A673 (cell line): Measurements from ENCODE around the gene SLC25A21. TPM values are rescaled to one million over a fixed set of nuclear protein-coding genes. Genes with fewer than 3 reads are reported as not detected.

Experiments used
- BruUV-seq: library from RNA; stranded (reverse); fragments of 400-500 nt; replicated peaks from 2 replicates; lab custom pipeline; 2021; lab: Mats Ljungman, UMichigan
- CTCF ChIA-PET: fragments of 300-600 bp; sonication (Branson Sonifier 250); formaldehyde crosslinking; loops from one replicate; lab custom pipeline; 2022; ENCODE audit warnings: antibody characterized with exemption; lab: Charles Lee
- POLR2A ChIA-PET: fragments of 300-600 bp; sonication (Branson Sonifier 250); formaldehyde crosslinking; loops from one replicate; lab custom pipeline; 2022; ENCODE audit warnings: antibody characterized with exemption; ENCODE audit not compliant: low non-redundant PET; lab: Charles Lee
- DNase-seq: peaks from one replicate; pipeline ENCODE4 v3.0.0-alpha.2; 2015; ENCODE audit warnings: low spot score
- H3K27ac ChIP-seq: fragments of 200-600 bp; sonication (generic); 2 replicates; pipeline ENCODE4 v1.5.1; 2016; ENCODE audit warnings: mixed run types, low read depth, mild to moderate bottlenecking, mixed read lengths, antibody characterized with exemption, low read length; ENCODE audit not compliant: poor library complexity, severe bottlenecking
- H3K27me3 ChIP-seq: fragments of 200-600 bp; sonication (generic); replicated peaks from 2 replicates; pipeline ENCODE4 v1.6.1; 2017; ENCODE audit warnings: mixed run types, low read depth, mild to moderate bottlenecking, mixed read lengths, antibody characterized with exemption, low read length; ENCODE audit not compliant: insufficient read depth, poor library complexity
- H3K36me3 ChIP-seq: fragments of 200-600 bp; sonication (generic); 2 replicates; pipeline ENCODE4 v1.6.1; 2016; ENCODE audit warnings: mixed run types, mild to moderate bottlenecking, mixed read lengths, antibody characterized with exemption, low read length; ENCODE audit not compliant: insufficient read depth, poor library complexity, severe bottlenecking
- H3K4me1 ChIP-seq: fragments of 200-600 bp; sonication (generic); 2 replicates; pipeline ENCODE4 v1.6.1; 2017; ENCODE audit warnings: mixed run types, mild to moderate bottlenecking, mixed read lengths, antibody characterized with exemption, low read length; ENCODE audit not compliant: insufficient read depth, poor library complexity, severe bottlenecking
- H3K4me3 ChIP-seq: fragments of 200-600 bp; sonication (generic); 2 replicates; pipeline ENCODE4 v1.5.1; 2016; ENCODE audit warnings: low read depth, mixed run types, mild to moderate bottlenecking, mixed read lengths, low read length; ENCODE audit not compliant: poor library complexity, severe bottlenecking
- H3K9me3 ChIP-seq: fragments of 200-600 bp; sonication (generic); 2 replicates; pipeline ENCODE4 v1.6.1; 2016; ENCODE audit warnings: mixed run types, low read depth, mild to moderate bottlenecking, mixed read lengths, antibody characterized with exemption, low read length; ENCODE audit not compliant: poor library complexity, severe bottlenecking
- CTCF ChIP-seq: fragments of 300-800, 200-600 bp; sonication (generic); conservative IDR thresholded peaks from 2 replicates; pipeline ENCODE4 v1.5.1; 2017; ENCODE audit warnings: low read depth, mild to moderate bottlenecking, antibody characterized with exemption, low read length, moderate library complexity, mixed read lengths
- EZH2 ChIP-seq: fragments of 200-600 bp; sonication (generic); IDR thresholded peaks from 2 replicates; pipeline ENCODE4 v1.6.1; 2017; ENCODE audit warnings: borderline replicate concordance, low read depth, mild to moderate bottlenecking, mixed read lengths, antibody characterized with exemption, low read length; ENCODE audit not compliant: poor library complexity, severe bottlenecking
- intact Hi-C: fragments of 100-400 bp; cut with micrococcal nuclease; formaldehyde crosslinking; loops from one replicate; pipeline ENCODE4 v1.10.0; 2022; ENCODE audit not compliant: unreplicated experiment
- total RNA-seq: library from RNA; stranded (reverse); gene quantifications from 2 replicates; pipeline ENCODE4 v1.2.3, GENCODE V29; 2021

Gene SLC25A21
- total RNA-seq, 1 experiment from 2014 or later: 4.7 TPM

- no TSS peak for BruUV-seq
- TF ChIP-seq CTCF: no peak
- no peak for TF ChIP-seq EZH2
- peak; percentile 26 for DNase-seq
- Histone ChIP-seq H3K36me3 (no peaks in the 10 kb centered on the region), H3K9me3 (no peaks in the 10 kb centered on the region), H3K4me1 (peaks cover 9% of the 10 kb centered on the region), H3K4me3 (no peak overlapping the region), H3K27me3 (peaks cover 16% of the 10 kb centered on the region), H3K27ac (no peak overlapping the region)
- intact Hi-C loops: no loop called here
- CTCF ChIA-PET: no interaction called here
- POLR2A ChIA-PET: no interaction called here
These were observed 338.1 kb downstream of the SLC25A21 start for GRCh38 chr14:36834293-36834692.

GRCh38 chr14:36829547-36829946 lies 342.9 kb downstream of the SLC25A21 start:
- TF ChIP-seq EZH2 (no peak), CTCF (no peak)
- BruUV-seq: no TSS peak
- Histone ChIP-seq H3K27ac (no peak overlapping the region), H3K27me3 (peaks cover 16% of the 10 kb centered on the region), H3K4me3 (no peak overlapping the region), H3K9me3 (no peaks in the 10 kb centered on the region), H3K36me3 (no peaks in the 10 kb centered on the region), H3K4me1 (peaks cover 5% of the 10 kb centered on the region)
- ChIA-PET CTCF (no interaction called here), POLR2A (interaction anchor here (0.5 kb wide), 1 partner anchor 12 kb away, joined by 3 read pairs; no protein-coding TSS in a partner anchor)
- intact Hi-C loops: no loop called here
- DNase-seq: no peak

- TF ChIP-seq CTCF: no peak
- TF ChIP-seq EZH2: no peak
- POLR2A ChIA-PET: no interaction called here
- no TSS peak for BruUV-seq
These were observed 344.5 kb downstream of the SLC25A21 start for GRCh38 chr14:36827861-36828260.

More at GRCh38 chr14:36827861-36828260, 344.5 kb downstream of the SLC25A21 start:
- H3K4me3 ChIP-seq: no peak overlapping the region
- no peak overlapping the region for H3K27ac ChIP-seq
- peaks cover 12% of the 10 kb centered on the region for H3K27me3 ChIP-seq
- no peaks in the 10 kb centered on the region for H3K4me1 ChIP-seq
- CTCF ChIA-PET: no interaction called here
- H3K9me3 ChIP-seq: no peaks in the 10 kb centered on the region
- no peaks in the 10 kb centered on the region for H3K36me3 ChIP-seq
- DNase-seq: no peak
- intact Hi-C loops: no loop called here
